Mammary epithelial cell (primary cell): ENCODE measurements around the gene DNAJA3.
"Not testable (repeated sequence)": the region's sequence is repeated elsewhere in the genome, so short reads cannot be mapped to it uniquely, and the experiment has no call there.

Source experiments
- EZH2 ChIP-seq: IDR thresholded peaks from 2 replicates; pipeline ENCODE4 v1.6.1; 2012; ENCODE audit warnings: low read length, inconsistent platforms, borderline replicate concordance
- TF ChIP-seq, protein P1 (sequence below), 2 donors: IDR thresholded peaks in 1 of 2; conservative IDR thresholded peaks in 1 of 2; 2 replicates each; pipeline ENCODE4 v1.5.1; 2011 to 2012; ENCODE audit warnings: inconsistent platforms in 2 of 2, low read length in 2 of 2, mild to moderate bottlenecking in 2 of 2, control low read depth in 1 of 2, low read depth in 1 of 2; ENCODE audit not compliant: insufficient read depth in 1 of 2; ENCODE audit errors: extremely low read depth in 1 of 2

DNA sequence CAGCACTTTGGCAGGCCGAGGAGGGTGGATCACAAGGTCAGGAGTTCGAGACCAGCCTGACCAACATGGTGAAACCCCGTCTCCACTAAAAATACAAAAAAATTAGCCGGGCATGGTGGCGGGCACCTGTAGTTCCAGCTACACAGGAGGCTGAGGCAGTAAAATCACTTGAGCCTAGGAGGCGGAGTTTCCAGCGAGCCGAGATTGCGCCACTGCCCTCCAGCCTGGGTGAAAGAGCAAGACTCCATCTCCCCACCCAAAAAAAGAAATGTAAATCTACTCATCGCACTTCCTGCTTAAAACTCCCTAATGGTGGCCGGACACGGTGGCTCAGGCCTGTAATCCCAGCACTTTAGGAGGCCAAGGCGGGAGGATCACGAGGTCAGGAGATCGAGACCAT is 31.8 kb upstream of the DNAJA3 start:
- TF ChIP-seq, protein P1, sequence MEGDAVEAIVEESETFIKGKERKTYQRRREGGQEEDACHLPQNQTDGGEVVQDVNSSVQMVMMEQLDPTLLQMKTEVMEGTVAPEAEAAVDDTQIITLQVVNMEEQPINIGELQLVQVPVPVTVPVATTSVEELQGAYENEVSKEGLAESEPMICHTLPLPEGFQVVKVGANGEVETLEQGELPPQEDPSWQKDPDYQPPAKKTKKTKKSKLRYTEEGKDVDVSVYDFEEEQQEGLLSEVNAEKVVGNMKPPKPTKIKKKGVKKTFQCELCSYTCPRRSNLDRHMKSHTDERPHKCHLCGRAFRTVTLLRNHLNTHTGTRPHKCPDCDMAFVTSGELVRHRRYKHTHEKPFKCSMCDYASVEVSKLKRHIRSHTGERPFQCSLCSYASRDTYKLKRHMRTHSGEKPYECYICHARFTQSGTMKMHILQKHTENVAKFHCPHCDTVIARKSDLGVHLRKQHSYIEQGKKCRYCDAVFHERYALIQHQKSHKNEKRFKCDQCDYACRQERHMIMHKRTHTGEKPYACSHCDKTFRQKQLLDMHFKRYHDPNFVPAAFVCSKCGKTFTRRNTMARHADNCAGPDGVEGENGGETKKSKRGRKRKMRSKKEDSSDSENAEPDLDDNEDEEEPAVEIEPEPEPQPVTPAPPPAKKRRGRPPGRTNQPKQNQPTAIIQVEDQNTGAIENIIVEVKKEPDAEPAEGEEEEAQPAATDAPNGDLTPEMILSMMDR (conservative IDR thresholded peaks at IDR 0.05 in 1 of 2, IDR thresholded peaks at IDR 0.05 in 1 of 2; ENCODE audit: extremely low read depth in 1 of 2, insufficient read depth in 1 of 2, low read depth in 1 of 2, low read length in 2 of 2), result not testable (repeated sequence)
- TF ChIP-seq EZH2, result not testable (repeated sequence)
